Suprapubic skin (tissue), 3 donors: ENCODE measurements around the gene ACAP3.

Experiments used
- EP300 ChIP-seq: sonication (generic); formaldehyde crosslinking; IDR thresholded peaks from one replicate; pipeline ENCODE4 v1.6.1; 2017; ENCODE audit warnings: antibody characterized with exemption
- POLR2A ChIP-seq, 2 donors: fragments of 450-650 bp; IDR thresholded peaks; one replicate each; pipeline ENCODE4 v1.6.1; 2017; ENCODE audit warnings: antibody characterized with exemption in 2 of 2, mild to moderate bottlenecking in 2 of 2, moderate library complexity in 2 of 2
- TF ChIP-seq, protein P1 (sequence below), 2 donors: fragments of 200-600 bp in 1 of 2; fragments of 450-650 bp in 1 of 2; sonication (generic) in 1 of 2; IDR thresholded peaks; one replicate each; pipeline ENCODE4 v1.5.1; 2016 to 2019; ENCODE audit warnings: antibody characterized with exemption in 2 of 2, mild to moderate bottlenecking in 1 of 2, moderate library complexity in 1 of 2

DNA sequence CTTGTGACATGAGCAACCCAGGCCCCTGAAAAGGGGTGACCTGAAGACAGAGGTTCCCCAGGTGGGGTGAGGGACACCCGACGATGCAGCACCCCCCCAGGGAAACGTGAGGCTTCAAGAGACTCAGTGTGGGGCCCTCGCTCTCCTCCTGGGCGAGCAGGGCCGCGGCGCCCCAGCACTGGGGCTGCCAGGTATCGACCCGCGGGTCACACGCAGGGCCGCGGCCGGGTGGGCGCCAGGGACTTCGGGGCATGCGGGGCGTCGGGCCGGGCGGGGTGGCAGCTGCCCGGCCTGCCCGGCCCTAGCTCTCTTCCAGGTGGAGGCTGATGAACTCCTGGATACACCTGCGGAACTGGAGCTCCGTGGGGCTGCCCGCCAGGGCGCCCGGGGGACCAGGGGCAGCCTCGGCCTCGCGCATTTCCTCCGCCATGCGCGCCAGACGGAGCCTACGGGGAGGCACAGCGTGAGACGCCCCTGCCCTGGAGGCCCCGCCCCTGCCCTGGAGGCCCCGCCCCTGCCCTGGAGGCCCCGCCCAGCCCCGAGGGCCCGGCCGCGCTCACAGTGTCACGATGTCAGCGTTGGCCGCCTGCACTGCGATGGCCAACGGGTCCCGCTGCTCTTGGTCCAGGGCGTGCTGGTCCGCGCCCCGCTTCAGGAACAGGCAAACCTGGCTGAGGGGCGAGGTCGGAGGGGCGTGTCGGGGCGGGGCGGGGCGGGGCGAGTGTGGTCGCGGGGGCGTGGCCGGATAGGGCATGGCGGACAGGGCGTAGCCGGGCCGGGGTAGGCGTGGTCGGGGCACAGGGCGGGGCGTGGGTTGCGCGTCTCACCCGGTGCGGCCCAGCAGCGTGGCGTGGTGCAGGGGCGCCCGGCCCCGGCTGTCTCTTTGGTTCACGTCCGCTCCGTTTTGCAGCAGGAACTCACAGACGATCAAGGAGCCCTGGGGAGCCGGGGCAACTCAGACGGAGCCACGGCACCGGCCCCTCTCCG is 14.2 kb downstream of the ACAP3 start:
- TF ChIP-seq POLR2A (IDR thresholded peaks at IDR 0.05) (no peak), EP300 (no peak)
- TF ChIP-seq, protein P1, sequence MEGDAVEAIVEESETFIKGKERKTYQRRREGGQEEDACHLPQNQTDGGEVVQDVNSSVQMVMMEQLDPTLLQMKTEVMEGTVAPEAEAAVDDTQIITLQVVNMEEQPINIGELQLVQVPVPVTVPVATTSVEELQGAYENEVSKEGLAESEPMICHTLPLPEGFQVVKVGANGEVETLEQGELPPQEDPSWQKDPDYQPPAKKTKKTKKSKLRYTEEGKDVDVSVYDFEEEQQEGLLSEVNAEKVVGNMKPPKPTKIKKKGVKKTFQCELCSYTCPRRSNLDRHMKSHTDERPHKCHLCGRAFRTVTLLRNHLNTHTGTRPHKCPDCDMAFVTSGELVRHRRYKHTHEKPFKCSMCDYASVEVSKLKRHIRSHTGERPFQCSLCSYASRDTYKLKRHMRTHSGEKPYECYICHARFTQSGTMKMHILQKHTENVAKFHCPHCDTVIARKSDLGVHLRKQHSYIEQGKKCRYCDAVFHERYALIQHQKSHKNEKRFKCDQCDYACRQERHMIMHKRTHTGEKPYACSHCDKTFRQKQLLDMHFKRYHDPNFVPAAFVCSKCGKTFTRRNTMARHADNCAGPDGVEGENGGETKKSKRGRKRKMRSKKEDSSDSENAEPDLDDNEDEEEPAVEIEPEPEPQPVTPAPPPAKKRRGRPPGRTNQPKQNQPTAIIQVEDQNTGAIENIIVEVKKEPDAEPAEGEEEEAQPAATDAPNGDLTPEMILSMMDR (IDR thresholded peaks at IDR 0.05), result no peak
